Measurements from ENCODE around the gene HTT. TPM values are rescaled to one million over a fixed set of nuclear protein-coding genes. Genes with fewer than 3 reads are reported as not detected.

Gene HTT
- total RNA-seq, 1 experiment from 2014 or later, result 37.4 TPM

DNA sequence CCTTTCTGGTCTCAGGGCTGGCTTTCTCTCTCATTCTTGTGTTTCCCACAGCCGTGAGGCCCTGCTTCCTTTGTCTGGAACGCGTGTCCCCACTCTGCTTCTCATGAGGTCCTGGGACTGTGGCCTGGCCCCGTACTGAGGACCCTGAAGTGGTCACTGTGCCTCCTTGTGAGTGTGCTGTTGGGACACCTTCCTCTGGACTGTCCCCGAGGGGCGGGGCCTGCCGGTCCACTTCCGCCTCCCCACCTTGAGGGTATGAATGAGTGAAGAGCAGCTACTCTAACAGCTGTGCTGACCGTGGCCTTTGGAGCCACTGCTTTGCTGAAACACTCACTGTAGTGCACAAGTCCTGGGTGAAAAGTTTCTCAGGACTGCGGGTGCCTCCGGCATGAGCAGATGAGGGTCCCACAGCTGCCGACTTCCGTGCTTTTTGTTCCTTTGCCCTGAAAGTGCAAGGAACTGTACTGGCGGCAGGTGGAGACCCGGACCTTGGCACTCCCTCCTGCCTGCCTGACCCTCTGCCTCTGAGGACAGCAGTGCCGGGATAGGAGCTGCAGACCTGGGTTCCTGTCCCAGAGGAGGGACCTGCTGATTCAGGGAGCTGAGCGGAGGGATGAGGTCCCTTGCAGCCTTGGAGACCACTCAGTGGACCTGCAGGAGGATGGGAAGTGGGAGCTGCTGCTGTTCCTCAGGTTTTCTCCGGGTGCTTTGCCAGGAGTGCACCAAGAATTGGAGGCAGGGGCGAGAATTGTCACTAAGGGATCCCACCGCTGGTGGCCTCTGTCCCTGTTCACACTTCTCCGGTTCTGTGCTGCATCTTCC lies 38.1 kb upstream of the HTT start:
- Histone ChIP-seq H4K20me1 (ENCODE audit: insufficient read depth) (no peaks in the 10 kb centered on the region), H3K9ac (ENCODE audit: low read length) (no peak overlapping the region), H3K4me1 (ENCODE audit: control insufficient read depth in 1 of 2, insufficient read depth in 2 of 2, low read length in 2 of 2) (peaks cover 0 to 10% of the 10 kb centered on the region in 2 experiments; a peak in 2 of 4 replicates), H3K4me2 (ENCODE audit: low read length) (no peak overlapping the region), H3K9me3 (ENCODE audit: control insufficient read depth in 1 of 2, insufficient read depth in 1 of 2, low read depth in 1 of 2, low read length in 2 of 2) (no peaks in the 10 kb centered on the region), H3K36me3 (ENCODE audit: control insufficient read depth in 1 of 2, insufficient read depth in 2 of 2, low read length in 2 of 2) (no peaks in the 10 kb centered on the region), H3K27ac (ENCODE audit: low read depth, low read length) (no peak overlapping the region), H3K79me2 (ENCODE audit: insufficient read depth, low read length) (no peaks in the 10 kb centered on the region), H3K4me3 (replicated peaks in 1 of 2; ENCODE audit: low read depth in 1 of 2, low read length in 2 of 2) (no peak overlapping the region), H3K9me2 (ENCODE audit: insufficient read depth) (no peaks in the 10 kb centered on the region), H3K27me3 (ENCODE audit: insufficient read depth, low read length) (no peaks in the 10 kb centered on the region), H2AFZ (ENCODE audit: low read depth, low read length, poor library complexity, severe bottlenecking) (no peak overlapping the region)
- ChIA-PET CTCF (no interaction called here), POLR2A (no interaction called here), RAD21 (ENCODE audit: low non-redundant PET in 1 of 2, low total read pairs in 2 of 2, uncharacterized antibody in 2 of 2, unreplicated experiment in 2 of 2) (no interaction called here)
- no TSS peak for BruUV-seq (replicated peaks)
- intact Hi-C loops (cut with micrococcal nuclease), result loop anchor here (2.0 kb wide), 1 partner anchor 272 kb away; no protein-coding TSS in a partner anchor
- no peak for ATAC-seq
- DNase-seq (ENCODE audit: low read depth, low spot score), result no peak
- TF ChIP-seq, protein P1, sequence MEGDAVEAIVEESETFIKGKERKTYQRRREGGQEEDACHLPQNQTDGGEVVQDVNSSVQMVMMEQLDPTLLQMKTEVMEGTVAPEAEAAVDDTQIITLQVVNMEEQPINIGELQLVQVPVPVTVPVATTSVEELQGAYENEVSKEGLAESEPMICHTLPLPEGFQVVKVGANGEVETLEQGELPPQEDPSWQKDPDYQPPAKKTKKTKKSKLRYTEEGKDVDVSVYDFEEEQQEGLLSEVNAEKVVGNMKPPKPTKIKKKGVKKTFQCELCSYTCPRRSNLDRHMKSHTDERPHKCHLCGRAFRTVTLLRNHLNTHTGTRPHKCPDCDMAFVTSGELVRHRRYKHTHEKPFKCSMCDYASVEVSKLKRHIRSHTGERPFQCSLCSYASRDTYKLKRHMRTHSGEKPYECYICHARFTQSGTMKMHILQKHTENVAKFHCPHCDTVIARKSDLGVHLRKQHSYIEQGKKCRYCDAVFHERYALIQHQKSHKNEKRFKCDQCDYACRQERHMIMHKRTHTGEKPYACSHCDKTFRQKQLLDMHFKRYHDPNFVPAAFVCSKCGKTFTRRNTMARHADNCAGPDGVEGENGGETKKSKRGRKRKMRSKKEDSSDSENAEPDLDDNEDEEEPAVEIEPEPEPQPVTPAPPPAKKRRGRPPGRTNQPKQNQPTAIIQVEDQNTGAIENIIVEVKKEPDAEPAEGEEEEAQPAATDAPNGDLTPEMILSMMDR (IDR thresholded peaks at IDR 0.05 in 2 of 3, conservative IDR thresholded peaks at IDR 0.05 in 1 of 3; ENCODE audit: borderline replicate concordance in 1 of 3, insufficient read depth in 1 of 3, low read depth in 2 of 3, low read length in 2 of 3), result no peak
- TF ChIP-seq TCF7L2 (IDR thresholded peaks at IDR 0.05; ENCODE audit: borderline replicate concordance, extremely low read depth, insufficient read depth, insufficient read length) (no peak), ATF3 (IDR thresholded peaks at IDR 0.05) (no peak), SP1 (IDR thresholded peaks at IDR 0.05; ENCODE audit: low read depth) (no peak), EGR1 (IDR thresholded peaks at IDR 0.05; ENCODE audit: low read depth) (no peak), ZNF274 (IDR thresholded peaks at IDR 0.05; ENCODE audit: low read depth, low read length) (no peak), POLR2AphosphoS5 (IDR thresholded peaks at IDR 0.05; ENCODE audit: low read depth, low read length) (no peak)
